Right lobe of liver (tissue), 4 donors: ENCODE measurements around the gene ZNG1B.
"Not testable (repeated sequence)": the region's sequence is repeated elsewhere in the genome, so short reads cannot be mapped to it uniquely, and the experiment has no call there.

Experiments
- CTCF ChIP-seq, 4 donors: fragments of 200-600 bp in 3 of 4; fragments of 450-650 bp in 1 of 4; IDR thresholded peaks; one replicate each; pipeline versions ENCODE4 v1.5.1 to v1.8.0; 2016 to 2022; ENCODE audit warnings: antibody characterized with exemption in 4 of 4, mild to moderate bottlenecking in 2 of 4
- POLR2A ChIP-seq: fragments of 450-650 bp; IDR thresholded peaks from one replicate; pipeline ENCODE4 v1.6.1; 2017; ENCODE audit warnings: antibody characterized with exemption, mild to moderate bottlenecking
- donor health status: DM: no; HTN: no; CAD: no.
- donor health status: DM: no; HTN: no; CAD: no.
- donor health status: DM: no; HTN: yes; CAD: no.

DNA sequence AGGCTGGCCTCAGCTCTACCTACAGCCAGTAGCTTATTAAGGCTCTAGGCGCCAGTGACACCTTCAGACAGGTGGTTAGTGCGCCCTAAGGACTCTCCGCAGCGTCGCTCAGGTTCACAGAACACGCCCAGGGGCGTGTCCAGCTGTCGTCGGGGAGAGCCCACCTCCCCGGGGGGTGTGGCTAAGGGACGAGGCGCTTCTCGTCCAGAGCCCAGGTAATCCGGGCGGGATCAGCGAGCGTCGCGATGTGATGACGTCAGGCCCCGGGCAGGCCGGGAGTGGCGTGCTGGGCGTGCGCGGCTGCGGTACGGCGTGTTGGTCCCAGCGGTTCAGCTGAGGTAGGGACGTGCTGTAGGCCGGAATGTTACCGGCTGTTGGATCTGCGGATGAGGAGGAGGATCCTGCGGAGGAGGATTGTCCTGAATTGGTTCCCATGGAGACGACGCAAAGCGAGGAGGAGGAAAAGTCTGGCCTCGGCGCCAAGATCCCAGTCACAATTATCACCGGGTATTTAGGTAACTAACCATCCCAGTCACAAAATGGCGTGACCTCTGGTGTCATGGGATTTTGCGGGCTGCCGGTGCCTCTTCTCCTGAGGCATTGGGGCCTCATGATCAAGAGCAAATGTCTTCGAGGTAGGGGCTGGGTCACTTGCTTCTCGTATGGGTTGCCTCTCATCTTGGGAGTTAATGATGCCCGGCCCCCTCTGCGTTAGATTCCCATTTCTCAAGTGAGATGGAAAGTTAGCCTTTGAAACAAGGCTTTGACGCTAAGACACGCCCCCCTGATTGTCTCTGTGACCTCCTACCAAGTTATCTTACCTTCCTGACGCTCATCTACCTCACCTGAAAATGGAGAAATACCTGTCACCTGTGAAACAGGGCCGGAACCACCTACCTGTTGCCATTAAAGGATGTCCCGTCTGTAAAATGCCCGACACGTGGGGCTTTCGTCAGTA lies at the start of gene ZNG1B:
- not testable (repeated sequence) for TF ChIP-seq CTCF (IDR thresholded peaks at IDR 0.05); POLR2A
